Activated CD8-positive, alpha-beta T cell treated with anti-CD3 and anti-CD28 coated beads for 36 hours (primary cell): Measurements from ENCODE around the gene RPH3AL. TPM values are rescaled to one million over a fixed set of nuclear protein-coding genes. Genes with fewer than 3 reads are reported as not detected.
"Not testable (repeated sequence)": the region's sequence is repeated elsewhere in the genome, so short reads cannot be mapped to it uniquely, and the experiment has no call there.

Experiments used
- ATAC-seq: fragments of 200-7000 bp; cut with Tn5 transposase; one replicate; pipeline ENCODE4 v1.10.0; 2021; ENCODE audit warnings: mild to moderate bottlenecking, moderate library complexity
- CTCF ChIA-PET: fragments of 350-600 bp; sonication (Branson Sonifier 250); formaldehyde crosslinking; loops from one replicate; lab custom pipeline; 2021; ENCODE audit warnings: antibody characterized with exemption; lab: Charles Lee
- POLR2A ChIA-PET: fragments of 350-600 bp; sonication (Branson Sonifier 250); formaldehyde crosslinking; loops from one replicate; lab custom pipeline; 2021; ENCODE audit warnings: antibody characterized with exemption; lab: Charles Lee
- DNase-seq: peaks from one replicate; pipeline ENCODE4 v3.0.0-alpha.2; 2020
- H3K27ac Mint-ChIP-seq: one replicate; pipeline ENCODE4 v1.8.0; 2021; ENCODE audit warnings: mild to moderate bottlenecking, mixed read lengths
- H3K27me3 Mint-ChIP-seq: one replicate; pipeline ENCODE4 v1.8.0; 2021; ENCODE audit warnings: mixed read lengths
- H3K36me3 Mint-ChIP-seq: one replicate; pipeline ENCODE4 v1.8.0; 2021; ENCODE audit warnings: low read depth, mixed read lengths
- H3K4me1 Mint-ChIP-seq: one replicate; pipeline ENCODE4 v1.8.0; 2021; ENCODE audit warnings: low read depth, mixed read lengths
- H3K4me3 Mint-ChIP-seq: one replicate; pipeline ENCODE4 v1.8.0; 2021; ENCODE audit warnings: mild to moderate bottlenecking, moderate library complexity, mixed read lengths
- H3K9me3 Mint-ChIP-seq: one replicate; pipeline ENCODE4 v1.8.0; 2021; ENCODE audit warnings: mixed read lengths
- CTCF ChIP-seq: fragments of 200-600 bp; IDR thresholded peaks from one replicate; pipeline ENCODE4 v1.8.0; 2022; ENCODE audit warnings: antibody characterized with exemption, mild to moderate bottlenecking
- intact Hi-C: fragments of 100-400 bp; cut with micrococcal nuclease; formaldehyde crosslinking; loops from one replicate; pipeline ENCODE4 v1.10.0; 2022
- total RNA-seq, 2 experiments: library from RNA; stranded (reverse); gene quantifications; one replicate each; pipeline ENCODE4 v1.2.3, GENCODE V29; 2021

The RPH3AL gene
- total RNA-seq, 2 experiments from 2014 or later = 0.72 to 1.1 TPM

- Mint-ChIP-seq H3K36me3 (no peaks in the 10 kb centered on the region), H3K9me3 (no peaks in the 10 kb centered on the region), H3K27ac (no peak overlapping the region), H3K27me3 (no peaks in the 10 kb centered on the region), H3K4me3 (no peak overlapping the region), H3K4me1 (no peaks in the 10 kb centered on the region)
- ChIA-PET CTCF (interaction anchor here (0.8 kb wide), 1 partner anchor 14 kb away, joined by 3 read pairs; no protein-coding TSS in a partner anchor), POLR2A (no interaction called here)
- ATAC-seq (no peak), DNase-seq (no peak)
- no peak for TF ChIP-seq CTCF
- intact Hi-C loops = no loop called here
Observed at GRCh38 chr17:322006-322780, 30.4 kb downstream of the RPH3AL start.

- no peaks in the 10 kb centered on the region for H3K27me3 Mint-ChIP-seq
- no peak for ATAC-seq
- ChIA-PET CTCF (interaction anchor here (0.8 kb wide), 1 partner anchor 13 kb away, joined by 3 read pairs; no protein-coding TSS in a partner anchor), POLR2A (no interaction called here)
- no peak overlapping the region for H3K27ac Mint-ChIP-seq
- intact Hi-C loops = no loop called here
- DNase-seq = no peak
- no peaks in the 10 kb centered on the region for H3K4me1 Mint-ChIP-seq
- H3K36me3 Mint-ChIP-seq = no peaks in the 10 kb centered on the region
- H3K4me3 Mint-ChIP-seq = no peak overlapping the region
- no peaks in the 10 kb centered on the region for H3K9me3 Mint-ChIP-seq
- TF ChIP-seq CTCF = no peak
Observed at GRCh38 chr17:321386-321941, 31.1 kb downstream of the RPH3AL start.

GRCh38 chr17:320809-321385, 31.7 kb downstream of the RPH3AL start:
- CTCF ChIA-PET = no interaction called here
- ATAC-seq = no peak
- no peaks in the 10 kb centered on the region for H3K36me3 Mint-ChIP-seq
- no peaks in the 10 kb centered on the region for H3K4me1 Mint-ChIP-seq
- POLR2A ChIA-PET = no interaction called here
- intact Hi-C loops = no loop called here
- no peaks in the 10 kb centered on the region for H3K9me3 Mint-ChIP-seq
- H3K27me3 Mint-ChIP-seq = no peaks in the 10 kb centered on the region
- TF ChIP-seq CTCF = no peak
- no peak for DNase-seq
- no peak overlapping the region for H3K4me3 Mint-ChIP-seq
- H3K27ac Mint-ChIP-seq = no peak overlapping the region

GRCh38 chr17:320139-320538, 32.5 kb downstream of the RPH3AL start:
- ATAC-seq (no peak), DNase-seq (no peak)
- no peaks in the 10 kb centered on the region for H3K27me3 Mint-ChIP-seq
- H3K4me1 Mint-ChIP-seq = no peaks in the 10 kb centered on the region
- POLR2A ChIA-PET = no interaction called here
- CTCF ChIA-PET = no interaction called here
- intact Hi-C loops = no loop called here
- H3K4me3 Mint-ChIP-seq = no peak overlapping the region
- TF ChIP-seq CTCF = no peak
- no peak overlapping the region for H3K27ac Mint-ChIP-seq
- no peaks in the 10 kb centered on the region for H3K36me3 Mint-ChIP-seq
- H3K9me3 Mint-ChIP-seq = no peaks in the 10 kb centered on the region

GRCh38 chr17:319266-319665, 33.3 kb downstream of the RPH3AL start:
- Mint-ChIP-seq H3K4me1 (no peaks in the 10 kb centered on the region), H3K4me3 (no peak overlapping the region), H3K27ac (no peak overlapping the region), H3K36me3 (no peaks in the 10 kb centered on the region), H3K9me3 (peaks cover 4% of the 10 kb centered on the region), H3K27me3 (no peaks in the 10 kb centered on the region)
- no peak for TF ChIP-seq CTCF
- ATAC-seq (no peak), DNase-seq (no peak)
- CTCF ChIA-PET = no interaction called here
- POLR2A ChIA-PET = no interaction called here
- intact Hi-C loops = no loop called here

GRCh38 chr17:317070-317469, 35.5 kb downstream of the RPH3AL start:
- POLR2A ChIA-PET = not testable (repeated sequence)

GRCh38 chr17:315399-315798, 37.2 kb downstream of the RPH3AL start:
- ATAC-seq, POLR2A ChIA-PET, H3K4me1 Mint-ChIP-seq, intact Hi-C loops, H3K27me3 Mint-ChIP-seq, CTCF ChIA-PET, H3K27ac Mint-ChIP-seq, H3K4me3 Mint-ChIP-seq, H3K36me3 Mint-ChIP-seq, H3K9me3 Mint-ChIP-seq, DNase-seq: not testable (repeated sequence)

More at GRCh38 chr17:317070-317469, 35.5 kb downstream of the RPH3AL start:
- H3K9me3 Mint-ChIP-seq, H3K4me1 Mint-ChIP-seq, H3K27me3 Mint-ChIP-seq, DNase-seq, H3K4me3 Mint-ChIP-seq, intact Hi-C loops, H3K27ac Mint-ChIP-seq, ATAC-seq, H3K36me3 Mint-ChIP-seq, CTCF ChIA-PET: not testable (repeated sequence)
